H9 (cell line): Measurements from ENCODE around the gene KEAP1. TPM values are rescaled to one million over a fixed set of nuclear protein-coding genes. Genes with fewer than 3 reads are reported as not detected.

ENCODE experiments used
- DNase-seq: peaks from one replicate; pipeline ENCODE4 v3.0.0-alpha.2; 2017
- H2AFZ ChIP-seq: one replicate; pipeline ENCODE4 v1.6.1; 2013; ENCODE audit warnings: mild to moderate bottlenecking, low read length, control low read depth, moderate library complexity
- H2AK5ac ChIP-seq: 2 replicates; pipeline ENCODE4 v1.6.1; 2013; ENCODE audit warnings: low read length, control low read depth, mixed read lengths; ENCODE audit not compliant: insufficient read length
- H2BK120ac ChIP-seq: one replicate; pipeline ENCODE4 v1.6.1; 2013; ENCODE audit warnings: low read depth, mild to moderate bottlenecking, low read length, control low read depth, inconsistent platforms; ENCODE audit not compliant: poor library complexity, severe bottlenecking
- H2BK12ac ChIP-seq: 2 replicates; pipeline ENCODE4 v1.6.1; 2013; ENCODE audit warnings: low read length, control low read depth, mixed read lengths, low read depth; ENCODE audit not compliant: insufficient read length
- H2BK15ac ChIP-seq: 2 replicates; pipeline ENCODE4 v1.6.1; 2013; ENCODE audit warnings: low read depth, low read length, control low read depth
- H2BK20ac ChIP-seq: one replicate; pipeline ENCODE4 v1.6.1; 2013; ENCODE audit warnings: low read depth, mild to moderate bottlenecking, low read length, control low read depth, inconsistent platforms; ENCODE audit not compliant: poor library complexity, severe bottlenecking
- H2BK5ac ChIP-seq: 2 replicates; pipeline ENCODE4 v1.6.1; 2013; ENCODE audit warnings: low read length, control low read depth, mixed read lengths; ENCODE audit not compliant: insufficient read length
- H3K14ac ChIP-seq: 2 replicates; pipeline ENCODE4 v1.6.1; 2013; ENCODE audit warnings: low read length, control low read depth; ENCODE audit not compliant: insufficient read depth
- H3K18ac ChIP-seq: 2 replicates; pipeline ENCODE4 v1.6.1; 2013; ENCODE audit warnings: low read depth, mild to moderate bottlenecking, mixed read lengths, low read length, control low read depth; ENCODE audit not compliant: insufficient read length
- H3K23ac ChIP-seq: 2 replicates; pipeline ENCODE4 v1.6.1; 2013; ENCODE audit warnings: low read length, control low read depth, mixed read lengths, low read depth; ENCODE audit not compliant: insufficient read length
- H3K23me2 ChIP-seq: 2 replicates; pipeline ENCODE4 v1.6.1; 2013; ENCODE audit warnings: low read depth, mild to moderate bottlenecking, mixed read lengths, low read length, control low read depth; ENCODE audit not compliant: insufficient read length, poor library complexity, severe bottlenecking
- H3K27ac ChIP-seq: 2 replicates; pipeline ENCODE4 v1.5.1; 2013; ENCODE audit warnings: low read length, control low read depth, mixed read lengths, low read depth; ENCODE audit not compliant: insufficient read length
- H3K27me3 ChIP-seq: 2 replicates; pipeline ENCODE4 v1.6.1; 2013; ENCODE audit warnings: low read length, control low read depth, inconsistent platforms; ENCODE audit not compliant: insufficient read depth
- H3K4ac ChIP-seq: 2 replicates; pipeline ENCODE4 v1.6.1; 2013; ENCODE audit warnings: low read depth, mild to moderate bottlenecking, control low read depth, inconsistent platforms, low read length, moderate library complexity
- H3K4me1 ChIP-seq: 2 replicates; pipeline ENCODE4 v1.6.1; 2013; ENCODE audit warnings: low read length, control low read depth, inconsistent platforms; ENCODE audit not compliant: insufficient read depth
- H3K4me2 ChIP-seq: 2 replicates; pipeline ENCODE4 v1.6.1; 2013; ENCODE audit warnings: low read length, control low read depth, mixed read lengths; ENCODE audit not compliant: insufficient read length, insufficient read depth
- H3K56ac ChIP-seq: 2 replicates; pipeline ENCODE4 v1.6.1; 2013; ENCODE audit warnings: low read depth, mild to moderate bottlenecking, mixed read lengths, low read length, control low read depth; ENCODE audit not compliant: insufficient read length
- H3K79me1 ChIP-seq: 2 replicates; pipeline ENCODE4 v1.6.1; 2013; ENCODE audit warnings: low read depth, mild to moderate bottlenecking, moderate library complexity, low read length, control low read depth, inconsistent platforms; ENCODE audit not compliant: insufficient read depth, poor library complexity, severe bottlenecking
- H3K79me2 ChIP-seq: 2 replicates; pipeline ENCODE4 v1.6.1; 2013; ENCODE audit warnings: low read length, control low read depth, inconsistent platforms; ENCODE audit not compliant: insufficient read depth
- H3K9ac ChIP-seq: 2 replicates; pipeline ENCODE4 v1.6.1; 2013; ENCODE audit warnings: low read length, control low read depth, mixed read lengths; ENCODE audit not compliant: insufficient read length; ENCODE audit errors: extremely low read depth
- H3K9me3 ChIP-seq: one replicate; pipeline ENCODE4 v1.6.1; 2013; ENCODE audit warnings: low read depth, low read length, inconsistent platforms; ENCODE audit not compliant: control insufficient read depth
- H3T11ph ChIP-seq: one replicate; pipeline ENCODE4 v1.6.1; 2013; ENCODE audit warnings: mild to moderate bottlenecking, low read length, control low read depth, inconsistent platforms
- H4K20me1 ChIP-seq: one replicate; pipeline ENCODE4 v1.6.1; 2013; ENCODE audit not compliant: control insufficient read depth, insufficient read length, insufficient read depth
- H4K5ac ChIP-seq: 2 replicates; pipeline ENCODE4 v1.6.1; 2013; ENCODE audit warnings: low read depth, mild to moderate bottlenecking, mixed read lengths, low read length, control low read depth; ENCODE audit not compliant: insufficient read length
- H4K8ac ChIP-seq: replicated peaks from 2 replicates; pipeline ENCODE4 v1.6.1; 2013; ENCODE audit warnings: low read length, control low read depth, mixed read lengths, low read depth; ENCODE audit not compliant: insufficient read length
- H4K91ac ChIP-seq: 2 replicates; pipeline ENCODE4 v1.6.1; 2013; ENCODE audit warnings: low read depth, mild to moderate bottlenecking, moderate library complexity, mixed read lengths, low read length, control low read depth; ENCODE audit not compliant: insufficient read length
- H3K27ac Mint-ChIP-seq, 3 experiments: 2 replicates in 2 of 3; 3 replicates in 1 of 3; pipeline ENCODE4 v1.8.0; 2020 to 2021; ENCODE audit warnings: mixed read lengths in 3 of 3, mild to moderate bottlenecking in 1 of 3, moderate library complexity in 1 of 3
- H3K27me3 Mint-ChIP-seq: 2 replicates; pipeline ENCODE4 v1.8.0; 2021; ENCODE audit warnings: low read depth, mild to moderate bottlenecking, moderate library complexity, mixed read lengths
- H3K36me3 Mint-ChIP-seq, 3 experiments: 2 replicates in 2 of 3; 3 replicates in 1 of 3; pipeline ENCODE4 v1.8.0; 2020 to 2021; ENCODE audit warnings: low read depth in 3 of 3, mixed read lengths in 3 of 3; ENCODE audit not compliant: insufficient read depth in 1 of 3
- H3K4me1 Mint-ChIP-seq, 2 experiments: 2 replicates each; pipeline ENCODE4 v1.8.0; 2020; ENCODE audit warnings: mixed read lengths in 2 of 2
- H3K4me3 Mint-ChIP-seq, 2 experiments: 2 replicates in 1 of 2; 3 replicates in 1 of 2; pipeline ENCODE4 v1.8.0; 2020 to 2021; ENCODE audit warnings: mild to moderate bottlenecking in 2 of 2, mixed read lengths in 2 of 2, moderate library complexity in 1 of 2
- H3K9me3 Mint-ChIP-seq, 2 experiments: 2 replicates in 1 of 2; 3 replicates in 1 of 2; pipeline ENCODE4 v1.8.0; 2020; ENCODE audit warnings: mild to moderate bottlenecking in 2 of 2, mixed read lengths in 2 of 2, moderate library complexity in 1 of 2
- WGBS: extraction: QIAGEN DNeasy Blood & Tissue Kit; methylation state at CpG from one replicate; pipeline ENCODE4 v1.1.7; 2013; ENCODE audit warnings: missing lambda C conversion rate, low lambda C conversion rate, mixed read lengths; ENCODE audit not compliant: insufficient read length; ENCODE audit errors: extremely low coverage; 5-methylcytosine and 5-hydroxymethylcytosine counted together
- total RNA-seq: library from RNA; stranded (reverse); gene quantifications from 2 replicates; pipeline ENCODE4 v1.2.1, GENCODE V29; 2021
- TF ChIP-seq, protein P1 (sequence below): fragments of 200-600 bp; sonication (generic); conservative IDR thresholded peaks from 3 replicates; pipeline ENCODE4 v1.8.0; 2021; ENCODE audit warnings: antibody characterized with exemption, mild to moderate bottlenecking

KEAP1 gene
- total RNA-seq, 1 experiment from 2014 or later: 88.7 TPM

- H3K79me1 ChIP-seq: peaks cover 2% of the 10 kb centered on the region
- no peak overlapping the region for H2BK120ac ChIP-seq
- peak overlapping the region; percentile 15 for H3K27ac ChIP-seq
- H4K20me1 ChIP-seq: no peaks in the 10 kb centered on the region
- no peak overlapping the region for H3K18ac ChIP-seq
- no peak overlapping the region for H3K9ac ChIP-seq
- H3K79me2 ChIP-seq: peaks cover 15% of the 10 kb centered on the region; the same call in 1 of the 2 replicates
- peak overlapping the region; percentile 86 to 99 (median 97); a peak in 6 of 7 replicates for H3K27ac Mint-ChIP-seq
- H3K27me3 ChIP-seq: no peaks in the 10 kb centered on the region
- no peak overlapping the region for H3K23ac ChIP-seq
- TF ChIP-seq, protein P1, sequence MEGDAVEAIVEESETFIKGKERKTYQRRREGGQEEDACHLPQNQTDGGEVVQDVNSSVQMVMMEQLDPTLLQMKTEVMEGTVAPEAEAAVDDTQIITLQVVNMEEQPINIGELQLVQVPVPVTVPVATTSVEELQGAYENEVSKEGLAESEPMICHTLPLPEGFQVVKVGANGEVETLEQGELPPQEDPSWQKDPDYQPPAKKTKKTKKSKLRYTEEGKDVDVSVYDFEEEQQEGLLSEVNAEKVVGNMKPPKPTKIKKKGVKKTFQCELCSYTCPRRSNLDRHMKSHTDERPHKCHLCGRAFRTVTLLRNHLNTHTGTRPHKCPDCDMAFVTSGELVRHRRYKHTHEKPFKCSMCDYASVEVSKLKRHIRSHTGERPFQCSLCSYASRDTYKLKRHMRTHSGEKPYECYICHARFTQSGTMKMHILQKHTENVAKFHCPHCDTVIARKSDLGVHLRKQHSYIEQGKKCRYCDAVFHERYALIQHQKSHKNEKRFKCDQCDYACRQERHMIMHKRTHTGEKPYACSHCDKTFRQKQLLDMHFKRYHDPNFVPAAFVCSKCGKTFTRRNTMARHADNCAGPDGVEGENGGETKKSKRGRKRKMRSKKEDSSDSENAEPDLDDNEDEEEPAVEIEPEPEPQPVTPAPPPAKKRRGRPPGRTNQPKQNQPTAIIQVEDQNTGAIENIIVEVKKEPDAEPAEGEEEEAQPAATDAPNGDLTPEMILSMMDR: no peak
- H4K91ac ChIP-seq: no peak overlapping the region
- no peak overlapping the region for H2AFZ ChIP-seq
- H4K5ac ChIP-seq: no peak overlapping the region
- H3K4me1 ChIP-seq: peaks cover 2% of the 10 kb centered on the region; the same call in 1 of the 2 replicates
- H3K27me3 Mint-ChIP-seq: peaks cover 3% of the 10 kb centered on the region
- H2BK12ac ChIP-seq: no peak overlapping the region
- H3K56ac ChIP-seq: no peak overlapping the region
- H2BK15ac ChIP-seq: no peak overlapping the region
- DNase-seq: no peak
- no peaks in the 10 kb centered on the region for H3K9me3 Mint-ChIP-seq
- H2AK5ac ChIP-seq: no peak overlapping the region
- H3T11ph ChIP-seq: no peak overlapping the region
- peak overlapping the region; percentile 56 to 73 for H3K4me3 Mint-ChIP-seq
- H3K4me2 ChIP-seq: peak overlapping the region; percentile 27
- H3K4me1 Mint-ChIP-seq: peaks cover 20 to 28% of the 10 kb centered on the region in 2 experiments
- H3K36me3 Mint-ChIP-seq: peaks cover 13 to 43% (median 40%) of the 10 kb centered on the region in 3 experiments
- no CpG with 5 or more reads among the region's 2 CpGs for WGBS
- no peak overlapping the region for H2BK5ac ChIP-seq
- H2BK20ac ChIP-seq: no peak overlapping the region
- no peak overlapping the region for H4K8ac ChIP-seq
- no peaks in the 10 kb centered on the region for H3K9me3 ChIP-seq
- peaks cover 7% of the 10 kb centered on the region for H3K23me2 ChIP-seq
- no peak overlapping the region for H3K14ac ChIP-seq
- no peak overlapping the region for H3K4ac ChIP-seq
Observed at GRCh38 chr19:10500247-10500592, 2.9 kb downstream of the KEAP1 start.
